ENCODE results near the gene VAV2. TPM values are rescaled to one million over a fixed set of nuclear protein-coding genes. Genes with fewer than 3 reads are reported as not detected.

Gene VAV2
- total RNA-seq, 2 donors from 2014 or later = 3.4 to 6.0 TPM

GRCh38 chr9:133878402-133878801 is 113.7 kb downstream of the VAV2 start:
- Histone ChIP-seq H3K27me3 (no peaks in the 10 kb centered on the region), H3K36me3 (no peaks in the 10 kb centered on the region), H3K9me3 (no peaks in the 10 kb centered on the region), H3K27ac (no peak overlapping the region), H3K4me3 (no peak overlapping the region), H3K4me1 (peaks cover 0 to 24% of the 10 kb centered on the region in 2 donors)
- no peak for TF ChIP-seq CTCF (IDR thresholded peaks at IDR 0.05)
- no peak for DNase-seq (ENCODE audit: low spot score)

GRCh38 chr9:133877967-133878366 is 114.2 kb downstream of the VAV2 start:
- no peak for DNase-seq (ENCODE audit: low spot score)
- no peak overlapping the region for H3K27ac ChIP-seq
- TF ChIP-seq CTCF (IDR thresholded peaks at IDR 0.05) = no peak
- peaks cover 0 to 24% of the 10 kb centered on the region in 2 donors for H3K4me1 ChIP-seq
- no peaks in the 10 kb centered on the region for H3K27me3 ChIP-seq
- H3K4me3 ChIP-seq = no peak overlapping the region
- H3K36me3 ChIP-seq = no peaks in the 10 kb centered on the region
- H3K9me3 ChIP-seq = no peaks in the 10 kb centered on the region

- Histone ChIP-seq H3K27ac (no peak overlapping the region), H3K4me1 (peaks cover 0 to 24% of the 10 kb centered on the region in 2 donors), H3K36me3 (no peaks in the 10 kb centered on the region), H3K9me3 (no peaks in the 10 kb centered on the region), H3K27me3 (no peaks in the 10 kb centered on the region), H3K4me3 (no peak overlapping the region)
- no peak for TF ChIP-seq CTCF (IDR thresholded peaks at IDR 0.05)
- DNase-seq (ENCODE audit: low spot score) = no peak
Measured at GRCh38 chr9:133877327-133877726, 114.8 kb downstream of the VAV2 start.

- Histone ChIP-seq H3K4me1 (peaks cover 0 to 20% of the 10 kb centered on the region in 2 donors), H3K9me3 (no peaks in the 10 kb centered on the region), H3K27ac (no peak overlapping the region), H3K36me3 (no peaks in the 10 kb centered on the region), H3K27me3 (no peaks in the 10 kb centered on the region), H3K4me3 (no peak overlapping the region)
- no peak for DNase-seq (ENCODE audit: low spot score)
- no peak for TF ChIP-seq CTCF (IDR thresholded peaks at IDR 0.05)
Measured at GRCh38 chr9:133876836-133877235, 115.3 kb downstream of the VAV2 start.

GRCh38 chr9:133876144-133876543 is 116.0 kb downstream of the VAV2 start:
- H3K27me3 ChIP-seq = no peaks in the 10 kb centered on the region
- H3K4me1 ChIP-seq = peaks cover 0 to 13% of the 10 kb centered on the region in 2 donors
- H3K36me3 ChIP-seq = no peaks in the 10 kb centered on the region
- no peak overlapping the region for H3K4me3 ChIP-seq
- no peak for TF ChIP-seq CTCF (IDR thresholded peaks at IDR 0.05)
- no peak overlapping the region for H3K27ac ChIP-seq
- no peak for DNase-seq (ENCODE audit: low spot score)
- no peaks in the 10 kb centered on the region for H3K9me3 ChIP-seq

- no peaks in the 10 kb centered on the region for H3K36me3 ChIP-seq
- no peak for TF ChIP-seq CTCF (IDR thresholded peaks at IDR 0.05)
- no peak overlapping the region for H3K27ac ChIP-seq
- no peak for DNase-seq (ENCODE audit: low spot score)
- no peaks in the 10 kb centered on the region for H3K27me3 ChIP-seq
- H3K4me3 ChIP-seq = no peak overlapping the region
- peaks cover 0 to 10% of the 10 kb centered on the region in 2 donors for H3K4me1 ChIP-seq
- H3K9me3 ChIP-seq = no peaks in the 10 kb centered on the region
Measured at GRCh38 chr9:133875131-133875530, 117.0 kb downstream of the VAV2 start.
